Stimulated activated naive CD8-positive, alpha-beta T cell treated with anti-CD3 and anti-CD28 coated beads, Interleukin-15, Interleukin-2, amounts not matched to agents 100 ng/mL and 50 ng/mL, for 24 hours (primary cell): ENCODE data around the gene MRPL52.
"Not testable (repeated sequence)": the region's sequence is repeated elsewhere in the genome, so short reads cannot be mapped to it uniquely, and the experiment has no call there.

Experiments used
- H3K27ac Mint-ChIP-seq: one replicate; pipeline ENCODE4 v1.8.0; 2021; ENCODE audit warnings: mild to moderate bottlenecking, mixed read lengths
- H3K27me3 Mint-ChIP-seq: one replicate; pipeline ENCODE4 v1.8.0; 2021; ENCODE audit warnings: mixed read lengths
- H3K36me3 Mint-ChIP-seq: one replicate; pipeline ENCODE4 v1.8.0; 2021; ENCODE audit warnings: low read depth, mixed read lengths
- H3K4me1 Mint-ChIP-seq: one replicate; pipeline ENCODE4 v1.8.0; 2021; ENCODE audit warnings: low read depth, mixed read lengths
- H3K4me3 Mint-ChIP-seq: one replicate; pipeline ENCODE4 v1.8.0; 2021; ENCODE audit warnings: mild to moderate bottlenecking, mixed read lengths
- H3K9me3 Mint-ChIP-seq: one replicate; pipeline ENCODE4 v1.8.0; 2021; ENCODE audit warnings: mixed read lengths

Gene MRPL52

DNA sequence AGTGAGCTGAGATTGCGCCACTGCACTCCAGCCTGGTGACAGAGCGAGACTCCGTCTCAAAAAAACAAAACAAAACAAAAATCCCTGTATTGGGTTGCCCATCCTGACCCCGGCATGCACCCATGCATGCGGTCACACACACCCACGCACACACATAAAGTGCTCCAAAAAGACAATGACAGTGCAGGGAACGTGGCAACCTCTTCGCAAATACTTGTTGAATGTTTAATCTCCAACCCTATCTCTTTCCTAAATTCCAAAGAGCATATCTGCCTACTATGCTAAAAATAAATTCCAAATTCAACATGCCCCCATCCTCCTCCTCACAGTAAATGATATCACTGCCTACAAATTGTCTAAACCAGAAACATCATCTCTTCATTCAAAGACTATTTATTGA lies 28.0 kb upstream of the MRPL52 start:
- H3K27me3 Mint-ChIP-seq = peaks cover 24% of the 10 kb centered on the region
- H3K9me3 Mint-ChIP-seq = no peaks in the 10 kb centered on the region
- peaks cover 12% of the 10 kb centered on the region for H3K4me1 Mint-ChIP-seq
- no peaks in the 10 kb centered on the region for H3K36me3 Mint-ChIP-seq
- no peak overlapping the region for H3K4me3 Mint-ChIP-seq
- no peak overlapping the region for H3K27ac Mint-ChIP-seq

DNA sequence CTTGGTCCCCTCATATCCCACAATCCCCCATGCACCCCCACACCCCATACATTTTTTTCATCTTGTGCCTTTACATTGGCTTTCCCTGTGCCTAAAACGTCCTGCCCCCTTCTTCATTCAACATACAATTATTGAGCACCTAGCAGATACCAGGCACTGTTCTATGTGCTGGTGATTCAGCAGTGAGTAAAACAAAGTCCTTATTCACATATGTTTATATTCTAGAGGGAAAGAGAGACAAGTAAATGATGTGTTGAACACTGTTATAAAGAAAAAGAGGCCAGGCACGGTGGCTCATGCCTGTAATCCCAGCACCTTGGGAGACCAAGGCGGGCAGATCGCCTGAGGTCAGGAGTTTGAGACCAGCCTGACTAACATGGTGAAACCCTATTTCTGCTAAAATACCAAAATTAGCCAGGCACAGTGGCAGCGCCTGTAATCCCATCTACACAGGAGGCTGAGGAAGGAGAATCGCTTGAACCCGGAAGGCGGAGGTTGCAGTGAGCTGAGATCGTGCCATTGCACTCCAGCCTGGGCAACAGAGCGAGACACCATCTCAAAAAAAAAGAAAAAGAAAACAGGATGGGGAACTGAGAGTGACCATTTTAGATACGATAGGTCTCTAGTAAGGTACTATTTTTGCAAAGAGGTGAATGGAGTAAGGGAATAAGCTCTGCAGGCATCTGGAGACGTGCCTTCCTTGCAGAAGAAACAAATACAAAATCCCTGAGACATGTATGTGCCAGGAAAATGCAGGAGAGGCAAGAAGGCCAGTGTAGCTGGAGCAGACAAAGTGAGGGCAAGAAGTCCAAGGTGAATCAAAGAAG lies 26.6 kb upstream of the MRPL52 start:
- no peak overlapping the region for H3K27ac Mint-ChIP-seq
- peaks cover 24% of the 10 kb centered on the region for H3K27me3 Mint-ChIP-seq
- H3K4me1 Mint-ChIP-seq = peaks cover 12% of the 10 kb centered on the region
- no peaks in the 10 kb centered on the region for H3K36me3 Mint-ChIP-seq
- H3K4me3 Mint-ChIP-seq = no peak overlapping the region
- no peaks in the 10 kb centered on the region for H3K9me3 Mint-ChIP-seq

DNA sequence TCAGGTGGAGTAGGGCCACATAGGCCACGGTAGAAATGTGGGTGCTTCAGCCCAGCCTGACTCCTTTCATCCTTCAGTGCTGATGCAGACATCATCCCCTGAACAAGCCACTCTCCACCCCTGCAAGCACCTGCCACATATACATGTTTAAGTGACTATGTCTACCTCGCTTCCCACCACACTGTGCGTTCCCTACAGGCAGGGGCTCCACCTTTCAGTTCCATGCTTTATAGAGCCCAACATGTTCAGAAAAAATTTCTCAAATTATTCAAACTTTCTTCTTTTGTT lies 26.1 kb upstream of the MRPL52 start:
- Mint-ChIP-seq H3K9me3 (no peaks in the 10 kb centered on the region), H3K27me3 (peaks cover 23% of the 10 kb centered on the region), H3K4me3 (no peak overlapping the region), H3K36me3 (no peaks in the 10 kb centered on the region), H3K4me1 (peaks cover 12% of the 10 kb centered on the region), H3K27ac (no peak overlapping the region)

DNA sequence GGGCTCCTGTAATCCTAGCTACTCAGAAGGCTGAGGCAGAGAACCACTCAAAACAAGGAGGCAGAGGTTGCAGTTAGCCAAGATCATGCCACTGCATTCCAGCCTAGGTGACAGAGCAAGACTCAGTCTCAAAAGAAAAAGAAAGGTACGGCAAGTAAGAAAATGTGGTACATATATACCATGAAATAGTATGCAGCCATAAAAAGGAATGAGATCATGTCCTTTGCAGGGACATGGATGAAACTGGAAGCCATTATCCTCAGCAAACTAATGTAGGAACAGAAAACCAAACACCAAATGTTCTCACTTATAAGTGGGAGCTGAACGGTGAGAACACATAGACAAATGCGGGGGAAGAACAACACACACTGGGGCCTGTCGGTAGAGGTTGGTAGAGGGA lies 24.5 kb upstream of the MRPL52 start:
- Mint-ChIP-seq H3K4me1 (peaks cover 12% of the 10 kb centered on the region), H3K27me3 (peaks cover 10% of the 10 kb centered on the region), H3K27ac (peak overlapping the region; percentile 26)
- not testable (repeated sequence) for H3K4me3 Mint-ChIP-seq, H3K9me3 Mint-ChIP-seq, H3K36me3 Mint-ChIP-seq

DNA sequence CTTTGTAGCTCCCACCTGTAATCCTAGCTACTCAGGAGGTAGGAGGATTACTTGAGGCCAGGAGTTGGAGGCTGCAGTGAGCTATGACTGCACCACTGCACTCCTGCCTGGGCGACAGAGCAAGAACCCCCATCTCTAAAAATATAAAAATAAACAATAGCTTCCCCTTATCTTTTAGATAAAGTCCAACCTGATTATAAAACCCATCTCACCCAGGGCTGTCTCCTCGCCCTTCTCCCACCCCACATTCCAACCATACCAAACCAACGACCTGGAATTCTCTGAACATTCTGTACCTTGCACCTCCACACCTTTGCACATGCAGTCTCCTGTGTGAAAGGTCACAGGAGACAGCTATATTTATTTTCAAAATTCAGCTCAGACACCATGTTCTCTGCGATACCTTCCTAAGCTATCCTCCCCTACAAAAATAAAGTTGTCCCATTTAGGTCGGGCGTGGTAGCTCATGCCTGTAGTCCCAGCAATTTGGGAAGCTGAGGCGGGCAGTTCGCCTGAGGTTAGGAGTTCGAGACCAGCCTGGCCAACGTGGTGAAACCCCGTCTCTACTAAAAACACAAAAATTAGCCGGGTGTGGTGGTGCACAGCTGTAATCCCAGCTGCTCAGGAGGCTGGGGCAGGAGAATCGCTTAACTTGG lies 22.1 kb upstream of the MRPL52 start:
- H3K9me3 Mint-ChIP-seq = no peaks in the 10 kb centered on the region
- H3K36me3 Mint-ChIP-seq = no peaks in the 10 kb centered on the region
- H3K27me3 Mint-ChIP-seq = peaks cover 4% of the 10 kb centered on the region
- H3K4me1 Mint-ChIP-seq = peaks cover 12% of the 10 kb centered on the region
- no peak overlapping the region for H3K4me3 Mint-ChIP-seq
- no peak overlapping the region for H3K27ac Mint-ChIP-seq

DNA sequence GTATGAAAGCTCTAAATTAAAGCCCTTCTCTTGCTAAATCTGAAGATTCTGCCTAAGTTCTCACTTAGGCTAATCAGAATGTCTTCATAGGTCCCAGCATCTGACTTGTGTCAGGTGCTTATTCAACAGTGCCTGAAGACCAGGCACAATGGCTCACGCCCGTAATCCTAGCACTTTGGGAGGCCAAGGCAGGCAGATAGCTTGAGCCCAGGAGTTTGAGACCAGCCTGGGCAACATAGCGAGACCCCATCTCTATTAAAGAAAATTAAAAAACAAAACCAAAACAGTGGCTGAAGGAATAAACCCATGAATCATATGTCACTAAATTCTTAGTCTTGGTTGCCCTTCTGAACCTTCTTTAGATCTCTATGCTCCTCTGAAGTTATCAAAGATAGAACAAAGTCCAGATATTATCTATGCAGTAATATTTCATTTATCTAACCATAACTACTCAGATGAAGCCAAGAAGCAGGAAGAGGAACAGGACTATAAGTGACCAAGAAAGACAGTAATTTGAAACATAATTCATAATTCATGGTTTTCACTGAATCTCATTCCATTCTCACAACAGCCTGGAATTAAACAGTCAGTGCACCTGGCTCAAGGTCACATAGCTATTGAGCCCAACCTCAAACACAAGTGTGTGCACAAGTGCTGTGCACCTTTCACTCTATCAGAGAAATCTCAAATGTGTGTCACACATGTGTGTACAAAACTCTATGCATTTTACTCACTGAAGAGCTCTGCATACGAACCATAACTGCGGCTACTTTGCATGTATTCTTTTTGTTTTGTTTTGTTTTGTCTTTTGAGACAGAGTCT lies 21.1 kb upstream of the MRPL52 start:
- H3K36me3 Mint-ChIP-seq = no peaks in the 10 kb centered on the region
- H3K27me3 Mint-ChIP-seq = peaks cover 4% of the 10 kb centered on the region
- peaks cover 12% of the 10 kb centered on the region for H3K4me1 Mint-ChIP-seq
- no peaks in the 10 kb centered on the region for H3K9me3 Mint-ChIP-seq
- H3K4me3 Mint-ChIP-seq = no peak overlapping the region
- H3K27ac Mint-ChIP-seq = no peak overlapping the region

DNA sequence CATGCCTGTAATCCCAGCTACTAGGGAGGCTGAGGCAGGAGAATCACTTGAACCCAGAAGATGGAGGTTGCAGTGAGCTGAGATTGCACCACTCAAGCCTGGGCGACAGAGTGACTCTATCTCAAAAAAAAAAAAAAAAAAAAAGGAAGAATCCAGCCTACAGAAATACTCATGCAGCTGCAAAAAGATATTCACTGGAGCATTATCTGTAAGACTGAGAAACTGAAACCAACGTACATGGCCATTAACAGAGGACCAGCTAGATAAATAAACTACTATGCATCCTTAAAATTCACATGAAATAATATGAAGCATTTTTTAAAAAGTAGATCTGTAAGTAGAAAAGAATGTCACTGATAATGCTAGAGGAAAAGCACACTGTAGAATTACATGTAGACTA lies 18.0 kb upstream of the MRPL52 start:
- H3K4me3 Mint-ChIP-seq = no peak overlapping the region
- H3K36me3 Mint-ChIP-seq = no peaks in the 10 kb centered on the region
- no peak overlapping the region for H3K27ac Mint-ChIP-seq
- no peaks in the 10 kb centered on the region for H3K9me3 Mint-ChIP-seq
- H3K27me3 Mint-ChIP-seq = peaks cover 4% of the 10 kb centered on the region
- H3K4me1 Mint-ChIP-seq = peaks cover 10% of the 10 kb centered on the region

DNA sequence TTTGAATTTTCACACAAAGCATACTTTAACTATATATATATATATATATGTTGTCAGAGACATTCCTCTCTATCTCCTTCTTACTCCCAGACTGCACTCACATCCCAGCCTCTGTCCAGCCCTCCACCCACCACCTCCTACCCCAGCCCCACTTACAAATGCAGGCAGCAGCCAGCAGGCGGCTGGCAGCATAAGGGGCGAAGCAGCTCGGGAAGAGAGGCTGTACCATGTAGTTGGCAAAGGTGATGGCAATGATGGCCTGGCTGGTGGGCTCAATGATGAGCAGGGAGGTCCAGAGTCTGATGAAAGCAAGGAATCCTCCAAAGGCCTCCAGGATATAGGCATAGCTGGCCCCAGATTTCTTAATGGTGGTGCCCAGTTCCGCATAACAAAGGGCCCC lies 16.9 kb upstream of the MRPL52 start:
- Mint-ChIP-seq H3K36me3 (no peaks in the 10 kb centered on the region), H3K27me3 (peaks cover 4% of the 10 kb centered on the region), H3K9me3 (no peaks in the 10 kb centered on the region), H3K4me3 (no peak overlapping the region), H3K4me1 (peaks cover 10% of the 10 kb centered on the region), H3K27ac (no peak overlapping the region)

DNA sequence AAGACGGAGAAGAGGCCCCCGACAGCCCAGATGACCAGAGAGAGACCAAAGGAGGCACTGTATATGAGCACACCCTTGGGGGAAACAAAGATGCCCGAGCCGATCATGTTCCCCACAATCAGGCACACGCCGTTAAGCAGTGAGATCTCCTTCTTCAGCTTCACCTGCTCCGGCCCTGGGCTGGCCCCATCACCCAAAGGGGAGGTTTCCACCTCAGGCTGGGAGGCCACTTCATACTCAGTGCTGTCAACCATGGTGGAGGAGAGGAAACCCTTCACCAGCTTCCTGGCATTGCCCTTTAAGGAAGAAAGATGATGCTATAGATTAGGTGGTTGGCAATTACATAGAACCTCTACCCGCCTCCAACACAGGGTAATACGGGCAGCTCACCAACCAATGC lies 16.5 kb upstream of the MRPL52 start:
- H3K36me3 Mint-ChIP-seq = no peaks in the 10 kb centered on the region
- H3K4me1 Mint-ChIP-seq = peaks cover 10% of the 10 kb centered on the region
- no peak overlapping the region for H3K4me3 Mint-ChIP-seq
- H3K27ac Mint-ChIP-seq = no peak overlapping the region
- H3K27me3 Mint-ChIP-seq = peaks cover 4% of the 10 kb centered on the region
- H3K9me3 Mint-ChIP-seq = no peaks in the 10 kb centered on the region

DNA sequence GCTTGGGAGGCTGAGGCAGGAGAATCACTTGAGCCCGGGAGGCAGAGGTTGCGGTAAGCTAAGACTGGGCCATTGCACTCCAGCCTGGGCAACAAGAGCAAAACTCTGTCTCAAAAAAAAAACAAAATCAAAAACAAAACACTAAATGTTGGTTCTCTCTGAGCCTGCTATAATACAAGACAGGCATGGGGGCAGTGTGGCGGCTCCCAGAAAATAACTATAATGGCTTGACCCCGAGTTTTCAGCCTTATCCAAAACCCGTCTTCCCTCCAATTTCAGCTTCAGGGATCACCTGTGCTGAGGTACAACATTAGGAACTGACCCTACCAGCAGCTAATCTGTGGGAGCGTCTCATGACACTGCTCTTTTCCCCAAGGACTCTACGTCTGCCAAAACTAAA lies 15.3 kb upstream of the MRPL52 start:
- Mint-ChIP-seq H3K4me3 (no peak overlapping the region), H3K27ac (no peak overlapping the region), H3K4me1 (peaks cover 17% of the 10 kb centered on the region), H3K27me3 (peaks cover 4% of the 10 kb centered on the region), H3K36me3 (no peaks in the 10 kb centered on the region), H3K9me3 (no peaks in the 10 kb centered on the region)

DNA sequence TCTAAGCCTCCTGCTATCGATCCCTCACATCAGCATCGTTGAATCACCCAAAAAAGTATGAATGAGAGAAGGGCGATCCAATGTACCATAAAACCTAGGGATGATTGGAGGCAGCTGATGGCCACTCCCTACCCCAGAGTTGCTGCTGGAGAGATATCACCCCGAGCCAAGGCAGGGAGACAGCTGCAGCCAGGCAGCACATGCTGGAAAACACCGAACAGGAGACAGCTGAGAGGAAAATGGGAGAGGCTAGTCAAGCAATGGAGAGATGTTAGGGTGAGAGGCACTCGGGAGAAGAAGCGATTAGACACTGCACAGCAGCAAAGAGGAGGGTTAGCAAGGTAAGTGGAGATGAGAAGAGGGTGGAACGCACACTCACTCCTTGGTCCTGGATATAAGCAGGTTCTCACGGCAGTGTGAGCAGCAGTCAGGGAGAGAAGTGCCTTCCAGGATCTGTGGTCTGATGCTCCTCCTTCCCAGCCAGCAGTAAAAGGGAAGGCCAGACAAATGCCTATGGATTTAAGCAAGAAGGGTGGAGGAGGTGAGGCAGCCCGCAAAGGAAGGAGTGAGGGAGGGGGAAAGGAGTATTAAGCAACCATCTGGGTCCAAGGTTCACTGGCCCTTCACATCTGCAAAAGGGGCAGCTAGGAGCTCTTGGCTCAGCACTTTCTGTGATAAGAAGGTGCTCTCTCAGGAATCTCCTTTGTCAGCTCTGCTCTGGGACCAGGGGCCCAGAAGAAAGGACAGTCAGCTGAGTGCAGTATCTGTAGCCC lies 14.6 kb upstream of the MRPL52 start, which contains the start of gene SLC7A7:
TSS of gene SLC7A7 (minus strand) at position 495 of the 773 bp plus-strand sequence. CDS start 2,037 bp downstream, outside the sequence.
- no peak within 1 kb of the TSS for H3K27ac Mint-ChIP-seq
- H3K36me3 Mint-ChIP-seq = no peaks in the 10 kb centered on the region
- no peak within 1 kb of the TSS for H3K4me3 Mint-ChIP-seq
- H3K4me1 Mint-ChIP-seq = peaks cover 25% of the 10 kb centered on the region
- no peaks in the 10 kb centered on the region for H3K9me3 Mint-ChIP-seq
- peaks cover 4% of the 10 kb centered on the region for H3K27me3 Mint-ChIP-seq

DNA sequence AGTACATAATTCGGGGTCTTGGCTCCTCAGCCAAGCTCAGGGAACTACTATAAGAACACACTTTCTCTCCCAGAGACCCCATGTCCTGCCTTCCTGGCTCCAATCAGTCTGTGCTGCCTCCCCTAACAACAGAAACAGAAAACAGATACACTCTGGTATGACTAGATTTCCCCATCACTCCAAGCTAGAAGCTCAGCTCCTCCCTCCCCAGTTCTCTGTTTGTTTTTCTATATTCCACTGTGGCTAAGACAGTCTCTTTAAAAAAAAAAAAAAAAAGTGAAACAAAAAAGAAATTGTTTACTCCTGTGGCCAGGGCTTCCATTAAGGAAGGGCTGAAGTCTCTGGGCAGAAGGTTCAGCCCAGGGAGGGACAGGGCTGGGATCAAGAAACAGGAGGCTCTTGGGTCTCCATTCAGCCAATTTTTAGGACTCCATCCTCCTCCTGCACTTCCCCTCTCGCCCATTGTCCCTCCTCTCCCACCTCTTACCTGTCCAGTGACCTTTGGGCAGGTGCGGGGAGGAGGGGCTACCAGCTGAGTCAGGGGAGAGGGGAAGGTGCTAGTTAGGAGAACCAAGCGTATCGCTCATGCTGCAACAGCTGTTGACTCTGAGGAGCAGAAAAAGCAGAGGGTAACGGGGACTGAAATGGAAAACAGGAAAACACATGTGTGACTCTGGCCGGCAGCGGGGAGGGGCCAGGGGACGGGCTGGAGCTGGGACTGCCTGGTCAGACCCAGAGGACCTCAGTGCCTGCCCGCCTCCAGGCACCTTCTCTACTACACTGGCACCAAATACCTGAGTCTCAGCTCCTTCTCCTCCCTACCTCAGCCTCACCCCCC lies 10.3 kb upstream of the MRPL52 start:
- Mint-ChIP-seq H3K9me3 (no peaks in the 10 kb centered on the region), H3K4me1 (peaks cover 31% of the 10 kb centered on the region), H3K27me3 (peaks cover 6% of the 10 kb centered on the region), H3K27ac (peak overlapping the region; percentile 19), H3K4me3 (no peak overlapping the region), H3K36me3 (no peaks in the 10 kb centered on the region)

DNA sequence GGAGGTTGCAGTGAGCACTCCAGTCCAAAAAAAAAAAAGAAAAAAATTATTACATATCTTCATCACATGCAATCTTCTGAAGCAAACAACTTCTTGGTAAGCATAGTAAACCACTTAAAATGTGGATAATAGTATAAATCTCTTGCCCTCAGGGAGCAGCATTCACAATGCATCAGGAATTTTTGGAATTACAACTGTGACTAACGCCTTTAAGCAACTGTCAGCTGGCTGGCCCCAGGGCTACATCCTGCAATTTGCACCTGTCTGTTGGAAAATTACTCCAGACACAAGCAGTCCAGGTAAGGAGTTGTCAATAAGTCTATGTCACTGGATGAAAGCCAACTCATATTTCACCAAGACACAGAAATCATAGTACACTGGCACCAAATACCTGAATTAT lies 9.0 kb upstream of the MRPL52 start:
- H3K4me3 Mint-ChIP-seq = no peak overlapping the region
- peaks cover 41% of the 10 kb centered on the region for H3K4me1 Mint-ChIP-seq
- peaks cover 9% of the 10 kb centered on the region for H3K27me3 Mint-ChIP-seq
- H3K9me3 Mint-ChIP-seq = no peaks in the 10 kb centered on the region
- no peak overlapping the region for H3K27ac Mint-ChIP-seq
- no peaks in the 10 kb centered on the region for H3K36me3 Mint-ChIP-seq
